GOT3 (cell line): ENCODE data around the gene MXRA8.

Source experiments
- DNase-seq: peaks from one replicate; lab custom pipeline; 2025; ENCODE audit warnings: mixed read lengths; lab: John Stamatoyannopoulos, UW

The MXRA8 gene

DNA sequence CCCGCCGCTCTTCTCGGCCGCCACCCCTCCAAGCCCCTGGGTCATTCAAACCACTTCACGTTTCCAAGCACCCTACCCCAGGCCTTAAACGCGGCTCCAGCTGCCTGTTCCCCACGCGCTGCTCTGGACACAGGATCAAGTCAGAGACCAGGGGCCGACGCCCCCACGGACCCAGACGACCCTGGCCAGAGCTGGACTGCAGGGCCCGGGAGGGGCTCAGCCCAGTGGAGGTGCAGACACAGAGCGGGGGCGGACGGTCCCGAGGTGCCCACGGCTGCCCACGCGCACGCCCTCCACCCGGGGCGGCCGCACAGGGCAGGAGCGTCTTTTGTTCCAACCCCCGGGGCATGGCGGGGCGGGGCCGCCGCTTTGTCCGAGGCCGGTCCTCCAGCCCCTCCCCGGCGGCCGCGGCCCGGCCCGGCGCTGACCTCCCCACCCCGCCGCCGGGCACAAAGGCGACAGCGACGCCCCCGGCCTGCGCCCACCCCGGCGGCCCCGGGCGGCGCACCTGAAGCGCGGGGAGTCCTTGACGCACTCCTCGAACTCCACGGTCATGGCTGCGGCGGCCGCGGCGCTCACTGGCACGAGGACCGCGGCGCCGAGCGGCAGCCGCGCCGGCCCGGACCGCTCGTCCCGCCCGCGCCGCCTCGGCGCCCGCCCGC, 51.0 kb downstream of the MXRA8 start:
- DNase-seq: no peak

DNA sequence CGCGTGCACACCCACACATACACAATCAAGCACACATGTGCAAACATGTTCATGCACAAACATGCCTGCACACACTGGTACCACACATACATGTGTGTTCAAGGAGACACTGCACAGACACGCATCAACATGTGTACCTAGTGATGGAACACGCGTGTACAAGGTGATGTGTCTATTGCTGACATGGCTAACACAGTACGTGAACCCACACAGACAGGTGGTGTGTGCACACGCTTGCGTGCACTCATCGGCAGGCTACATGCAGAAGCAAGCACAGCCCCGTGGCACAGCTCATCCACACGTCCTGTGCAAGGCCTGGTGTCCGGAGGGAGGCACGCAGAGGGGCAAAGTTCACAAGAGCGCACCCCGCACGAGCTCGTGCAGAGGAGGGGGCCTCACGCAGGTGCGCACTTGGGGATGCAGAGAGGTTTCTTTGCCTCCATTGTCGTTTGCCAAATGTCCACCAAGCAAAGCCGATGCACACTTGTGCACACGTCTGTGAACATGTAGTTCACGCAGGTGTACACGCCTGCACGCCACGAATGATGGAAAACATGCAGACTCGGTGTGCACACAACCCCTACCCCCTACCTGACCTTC, 51.6 kb downstream of the MXRA8 start:
- no peak for DNase-seq

DNA sequence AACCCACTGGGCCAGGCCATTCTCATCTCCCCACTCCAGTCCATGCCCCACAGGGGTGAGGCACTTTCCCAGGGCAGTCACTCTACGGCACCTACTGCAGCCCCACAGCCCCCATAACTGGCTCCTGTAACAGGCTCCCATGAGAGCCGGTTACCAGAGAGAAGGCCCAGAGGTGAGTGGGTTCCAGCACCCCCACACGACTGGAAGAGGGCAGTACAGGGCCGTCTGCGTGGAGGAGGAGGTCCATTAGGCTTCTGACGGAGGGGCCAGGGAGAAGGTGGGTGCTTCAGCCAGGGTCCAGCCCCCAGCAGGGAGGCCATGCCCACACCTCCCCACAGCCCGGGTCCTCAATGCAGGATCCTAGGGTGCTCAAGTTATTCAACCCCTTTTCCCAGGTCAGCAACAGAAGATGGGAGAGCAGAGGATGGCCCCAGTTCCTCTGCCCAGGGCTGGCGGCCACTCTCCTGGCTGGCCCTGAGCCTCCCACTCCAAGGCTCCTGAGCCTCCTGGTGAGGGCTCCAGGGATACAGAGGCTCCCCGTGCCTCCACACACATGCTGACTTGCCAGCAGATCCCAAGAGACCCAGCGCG, 52.2 kb downstream of the MXRA8 start:
- DNase-seq: no peak

DNA sequence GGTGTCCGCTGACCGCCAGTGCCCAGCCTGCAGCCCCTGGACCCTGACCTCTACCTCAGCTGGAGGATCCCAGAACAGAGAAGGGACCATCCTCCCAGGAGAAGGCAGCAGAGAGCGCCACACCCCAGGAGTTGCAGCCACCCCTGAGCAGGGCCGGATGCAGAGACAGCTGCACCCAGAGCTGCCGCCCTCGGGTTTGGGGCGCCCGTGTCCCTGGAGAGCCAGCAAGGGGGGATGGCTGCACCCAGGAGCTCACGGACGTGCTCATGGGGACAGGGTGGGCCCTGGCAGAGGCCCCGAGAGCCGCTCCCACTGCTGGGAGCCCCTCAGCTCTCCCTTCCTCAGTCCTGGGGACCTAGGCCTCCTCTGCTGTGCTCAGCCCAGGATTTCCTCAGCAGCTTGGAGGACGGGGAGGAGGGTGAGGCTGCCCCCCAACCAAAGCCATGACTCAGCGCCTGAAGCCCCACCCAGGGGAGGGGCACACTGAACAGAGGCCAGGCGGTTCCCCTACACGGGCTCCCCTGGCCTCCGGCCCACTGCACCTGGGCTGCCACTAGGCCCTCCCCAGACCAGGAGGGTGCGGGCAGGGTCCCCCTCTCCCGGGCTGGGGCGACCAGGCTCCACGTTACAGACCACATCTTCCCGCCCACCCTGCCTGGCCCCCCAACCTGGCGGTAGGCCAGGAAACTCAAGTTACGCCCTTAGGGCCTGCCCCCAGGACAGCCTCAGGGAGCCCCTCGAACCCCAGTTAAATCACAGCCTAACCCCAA, 52.9 kb downstream of the MXRA8 start:
- DNase-seq: no peak

DNA sequence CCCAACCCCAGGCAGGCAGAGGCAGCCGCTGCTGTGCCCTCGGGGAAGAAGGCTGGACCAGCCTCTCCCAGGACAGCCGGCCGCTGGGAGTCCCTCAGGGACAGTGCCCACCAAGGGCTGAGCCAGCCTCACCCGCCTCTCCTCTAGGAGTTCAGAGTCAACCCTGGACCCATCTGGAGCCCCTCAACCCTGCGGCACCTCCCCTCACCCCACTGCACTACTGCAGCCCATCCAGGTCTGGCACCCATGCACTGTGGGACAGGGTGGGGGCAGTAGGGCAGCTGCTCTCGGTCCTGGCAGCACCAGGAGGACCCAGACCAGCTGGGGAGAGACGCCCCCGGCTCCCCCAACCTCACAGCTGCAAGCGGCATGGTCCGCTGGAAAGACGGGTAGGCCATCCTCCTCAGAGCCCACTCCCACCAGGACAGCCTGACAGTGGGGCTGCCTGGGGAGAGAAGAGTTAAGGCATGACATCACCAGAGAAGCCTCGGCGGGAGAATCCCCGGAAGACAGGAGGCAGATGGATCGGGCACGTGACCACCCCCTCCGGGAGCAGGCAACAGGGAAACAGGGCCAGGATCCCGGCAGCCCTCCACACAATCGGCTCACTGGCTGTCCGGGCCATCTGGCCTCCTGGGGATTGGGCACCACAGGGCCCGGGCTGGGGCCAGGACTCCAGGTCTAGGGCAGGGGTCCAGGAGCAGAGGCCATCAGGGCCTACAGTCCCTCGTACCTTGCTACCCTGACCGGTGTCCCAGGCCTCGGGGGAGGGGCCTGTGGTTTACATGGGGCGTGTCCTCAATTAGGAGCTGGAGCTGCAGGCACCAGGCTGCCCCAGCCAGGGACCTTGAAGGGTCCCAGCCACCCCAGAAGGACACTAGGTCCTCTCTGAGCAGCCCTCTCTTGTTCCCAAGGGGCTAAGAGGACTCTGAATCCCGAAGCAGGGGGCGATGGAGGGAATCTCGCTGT, 53.7 kb downstream of the MXRA8 start:
- no peak for DNase-seq

DNA sequence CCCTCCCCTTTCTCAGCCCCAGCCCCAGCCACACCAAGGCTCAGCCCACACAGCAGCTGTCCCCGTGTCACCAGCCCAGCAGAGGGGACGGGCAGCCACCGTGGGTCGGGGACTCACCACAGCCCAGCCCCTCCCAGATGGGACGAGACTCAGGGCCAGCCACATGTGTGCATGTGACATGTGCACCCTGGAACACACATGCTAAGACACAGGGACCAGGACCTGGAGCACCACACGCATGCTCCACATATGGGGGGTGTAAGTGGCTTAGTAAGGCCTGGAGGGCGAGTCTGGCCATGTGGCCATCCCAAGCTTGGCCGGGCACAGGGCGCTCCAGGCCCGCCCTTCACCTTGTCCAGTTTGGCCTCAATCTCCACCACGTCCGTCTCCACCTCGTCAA, 54.6 kb downstream of the MXRA8 start:
- no peak for DNase-seq

DNA sequence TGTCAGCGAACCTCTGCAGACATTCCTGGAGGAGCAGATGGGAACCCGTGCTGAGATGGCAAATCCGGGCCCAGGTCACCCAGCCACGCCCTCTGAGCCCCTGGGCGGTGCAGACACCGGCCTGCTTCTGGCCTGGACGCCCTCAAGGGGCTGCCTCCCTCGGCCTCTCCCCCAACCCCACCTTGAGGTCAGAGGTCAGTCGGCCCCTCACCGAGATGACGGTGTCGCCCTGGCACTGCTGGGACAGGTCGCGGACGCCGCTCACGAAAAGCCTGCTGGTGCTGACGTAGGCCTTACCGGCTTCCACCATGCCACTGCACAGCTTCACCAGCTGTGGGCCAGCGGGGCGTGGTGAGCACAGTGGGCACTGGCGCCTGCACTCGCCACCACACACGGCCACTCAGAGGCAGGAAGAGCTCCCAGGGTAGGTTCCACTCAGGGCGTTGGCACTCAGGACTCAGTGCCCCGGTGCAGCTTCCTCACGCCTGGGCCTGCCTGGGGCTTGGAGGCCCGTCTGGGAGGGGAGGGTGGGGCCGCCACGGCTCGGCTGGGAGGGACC, 55.3 kb downstream of the MXRA8 start:
- DNase-seq: no peak
